Measurements from ENCODE around the gene FSD1. TPM values are rescaled to one million over a fixed set of nuclear protein-coding genes. Genes with fewer than 3 reads are reported as not detected.

The FSD1 gene
- total RNA-seq, 4 donors from 2014 or later = not detected

DNA sequence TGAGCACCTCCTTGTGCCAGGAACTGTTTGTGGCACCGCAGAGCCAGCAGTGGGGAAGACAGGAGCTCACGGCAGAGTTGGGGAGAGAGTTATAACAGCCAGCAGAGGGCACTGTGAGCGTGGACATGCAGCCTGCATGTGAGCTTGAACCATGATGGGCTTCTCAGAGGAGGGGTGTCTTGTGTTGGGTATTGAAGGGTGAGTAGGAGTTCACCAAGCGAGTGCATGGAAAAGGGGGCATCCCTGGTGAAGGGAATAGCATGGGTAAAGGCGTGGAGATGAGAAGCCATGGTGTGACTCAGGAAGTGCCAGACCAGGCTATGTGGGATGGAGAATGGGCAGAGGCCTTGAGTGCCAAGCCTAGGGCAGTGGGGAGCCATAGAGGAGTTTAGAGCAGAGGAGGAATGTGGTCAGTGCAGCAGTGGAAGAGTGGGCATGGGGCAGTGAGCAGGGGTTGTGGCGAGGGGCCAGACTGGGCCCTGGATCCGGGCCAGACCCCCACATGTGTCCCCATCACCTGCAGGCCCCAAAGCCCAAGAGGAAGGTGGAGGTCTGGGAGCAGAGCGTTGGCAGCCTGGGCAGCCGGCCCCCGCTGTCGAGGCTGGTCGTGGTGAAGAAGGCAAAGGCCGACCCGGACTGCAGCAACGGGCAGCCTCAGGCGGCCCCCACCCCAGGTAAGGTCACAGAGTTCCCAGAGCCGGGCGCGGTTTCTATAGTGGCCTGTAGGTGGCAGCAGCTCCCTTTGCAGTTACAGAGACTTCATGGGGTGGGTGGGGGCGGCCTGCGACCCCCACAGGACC is 37.1 kb upstream of the FSD1 start:
- TF ChIP-seq, protein P1, sequence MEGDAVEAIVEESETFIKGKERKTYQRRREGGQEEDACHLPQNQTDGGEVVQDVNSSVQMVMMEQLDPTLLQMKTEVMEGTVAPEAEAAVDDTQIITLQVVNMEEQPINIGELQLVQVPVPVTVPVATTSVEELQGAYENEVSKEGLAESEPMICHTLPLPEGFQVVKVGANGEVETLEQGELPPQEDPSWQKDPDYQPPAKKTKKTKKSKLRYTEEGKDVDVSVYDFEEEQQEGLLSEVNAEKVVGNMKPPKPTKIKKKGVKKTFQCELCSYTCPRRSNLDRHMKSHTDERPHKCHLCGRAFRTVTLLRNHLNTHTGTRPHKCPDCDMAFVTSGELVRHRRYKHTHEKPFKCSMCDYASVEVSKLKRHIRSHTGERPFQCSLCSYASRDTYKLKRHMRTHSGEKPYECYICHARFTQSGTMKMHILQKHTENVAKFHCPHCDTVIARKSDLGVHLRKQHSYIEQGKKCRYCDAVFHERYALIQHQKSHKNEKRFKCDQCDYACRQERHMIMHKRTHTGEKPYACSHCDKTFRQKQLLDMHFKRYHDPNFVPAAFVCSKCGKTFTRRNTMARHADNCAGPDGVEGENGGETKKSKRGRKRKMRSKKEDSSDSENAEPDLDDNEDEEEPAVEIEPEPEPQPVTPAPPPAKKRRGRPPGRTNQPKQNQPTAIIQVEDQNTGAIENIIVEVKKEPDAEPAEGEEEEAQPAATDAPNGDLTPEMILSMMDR (IDR thresholded peaks at IDR 0.05; ENCODE audit: low read depth) = no peak

- TF ChIP-seq, protein P1 (IDR thresholded peaks at IDR 0.05; ENCODE audit: low read depth) = no peak
Observed at GRCh38 chr19:4267901-4268815, 36.2 kb upstream of the FSD1 start.

DNA sequence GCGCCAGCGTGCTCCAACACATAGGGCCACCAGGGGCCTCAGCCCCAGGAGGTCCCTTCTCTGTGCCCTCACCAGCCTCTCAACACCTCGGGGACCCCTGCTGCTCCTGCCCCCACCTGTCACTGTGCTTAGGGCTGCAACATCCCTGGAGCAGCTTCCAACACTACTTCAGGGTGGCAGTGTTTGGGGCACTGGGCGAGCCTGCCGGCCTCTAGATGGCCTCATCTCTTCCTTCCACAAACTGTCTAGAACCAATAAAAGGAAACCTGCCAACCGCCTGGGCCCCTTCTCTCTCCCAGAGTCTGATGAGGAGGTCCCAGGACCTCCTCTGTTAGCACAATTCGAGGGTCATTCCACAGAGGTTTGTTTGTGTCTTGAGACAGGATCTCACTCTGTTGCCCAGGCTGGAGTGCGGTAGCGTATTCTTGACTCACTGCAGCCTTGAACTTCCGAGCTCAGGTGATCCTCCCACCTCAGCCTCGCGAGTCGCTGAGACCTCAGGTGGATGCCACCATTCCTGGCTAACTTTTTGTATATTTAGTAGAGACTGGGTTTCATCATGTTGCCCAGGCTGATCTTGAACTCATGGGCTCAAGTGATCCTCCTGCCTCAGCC is 35.5 kb upstream of the FSD1 start:
- TF ChIP-seq, protein P1 (IDR thresholded peaks at IDR 0.05; ENCODE audit: low read depth) = no peak

GRCh38 chr19:4272894-4273293 is 31.5 kb upstream of the FSD1 start:
- TF ChIP-seq, protein P1 (IDR thresholded peaks at IDR 0.05; ENCODE audit: low read depth) = no peak

DNA sequence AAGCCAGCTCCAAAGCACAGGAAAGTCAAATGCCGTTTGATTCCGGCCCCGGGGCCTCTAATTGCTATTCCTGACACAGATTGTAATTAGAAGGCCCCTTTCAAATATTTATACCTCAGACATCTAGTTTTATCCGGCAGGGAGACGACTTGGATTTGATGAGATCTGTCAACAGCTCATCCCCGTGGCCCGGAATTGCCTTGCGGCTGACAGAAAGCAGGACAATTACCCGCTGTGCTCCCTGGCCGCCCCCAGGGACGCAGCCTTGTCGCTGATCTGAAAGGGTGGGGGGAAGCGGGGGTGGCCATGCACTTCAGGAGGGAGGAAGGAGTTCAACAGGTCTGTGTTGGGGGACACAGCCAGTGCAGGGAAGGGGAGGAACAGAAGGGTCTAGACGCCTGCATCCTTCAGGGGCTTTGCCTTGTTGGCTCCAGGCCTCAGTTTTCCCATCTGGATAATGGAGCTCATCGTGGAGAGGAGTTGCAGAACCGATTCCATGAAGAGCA is 27.2 kb upstream of the FSD1 start:
- TF ChIP-seq, protein P1 (IDR thresholded peaks at IDR 0.05; ENCODE audit: low read depth) = no peak

- TF ChIP-seq, protein P1 (IDR thresholded peaks at IDR 0.05; ENCODE audit: low read depth) = no peak
Observed at GRCh38 chr19:4278010-4278409, 26.4 kb upstream of the FSD1 start.
